BLaER1 (cell line): Measurements from ENCODE around the gene SDHAF2.
"Not testable (repeated sequence)": the region's sequence is repeated elsewhere in the genome, so short reads cannot be mapped to it uniquely, and the experiment has no call there.

Experiments used
- H3K27ac ChIP-seq: shearing (Covaris generic); formaldehyde crosslinking; 2 replicates; pipeline ENCODE4 v1.8.1; 2022
- H3K27me3 ChIP-seq: shearing (Covaris generic); formaldehyde crosslinking; 2 replicates; pipeline ENCODE4 v1.8.1; 2022
- H3K36me3 ChIP-seq: shearing (Covaris generic); formaldehyde crosslinking; 2 replicates; pipeline ENCODE4 v1.8.1; 2022
- H3K4me1 ChIP-seq: shearing (Covaris generic); formaldehyde crosslinking; 2 replicates; pipeline ENCODE4 v1.8.1; 2022
- H3K4me2 ChIP-seq: shearing (Covaris generic); formaldehyde crosslinking; 2 replicates; pipeline ENCODE4 v1.8.1; 2022
- H3K4me3 ChIP-seq: shearing (Covaris generic); formaldehyde crosslinking; 2 replicates; pipeline ENCODE4 v1.8.1; 2022
- H3K9ac ChIP-seq: shearing (Covaris generic); formaldehyde crosslinking; 2 replicates; pipeline ENCODE4 v1.8.1; 2022
- H3K9me3 ChIP-seq: shearing (Covaris generic); formaldehyde crosslinking; 2 replicates; pipeline ENCODE4 v1.8.1; 2022
- H4K20me1 ChIP-seq: shearing (Covaris generic); formaldehyde crosslinking; 2 replicates; pipeline ENCODE4 v1.8.1; 2022
- Cebpa-rat ChIP-seq: shearing (Covaris generic); IDR thresholded peaks from 2 replicates; pipeline ENCODE4 v1.8.1; 2022

The SDHAF2 gene

DNA sequence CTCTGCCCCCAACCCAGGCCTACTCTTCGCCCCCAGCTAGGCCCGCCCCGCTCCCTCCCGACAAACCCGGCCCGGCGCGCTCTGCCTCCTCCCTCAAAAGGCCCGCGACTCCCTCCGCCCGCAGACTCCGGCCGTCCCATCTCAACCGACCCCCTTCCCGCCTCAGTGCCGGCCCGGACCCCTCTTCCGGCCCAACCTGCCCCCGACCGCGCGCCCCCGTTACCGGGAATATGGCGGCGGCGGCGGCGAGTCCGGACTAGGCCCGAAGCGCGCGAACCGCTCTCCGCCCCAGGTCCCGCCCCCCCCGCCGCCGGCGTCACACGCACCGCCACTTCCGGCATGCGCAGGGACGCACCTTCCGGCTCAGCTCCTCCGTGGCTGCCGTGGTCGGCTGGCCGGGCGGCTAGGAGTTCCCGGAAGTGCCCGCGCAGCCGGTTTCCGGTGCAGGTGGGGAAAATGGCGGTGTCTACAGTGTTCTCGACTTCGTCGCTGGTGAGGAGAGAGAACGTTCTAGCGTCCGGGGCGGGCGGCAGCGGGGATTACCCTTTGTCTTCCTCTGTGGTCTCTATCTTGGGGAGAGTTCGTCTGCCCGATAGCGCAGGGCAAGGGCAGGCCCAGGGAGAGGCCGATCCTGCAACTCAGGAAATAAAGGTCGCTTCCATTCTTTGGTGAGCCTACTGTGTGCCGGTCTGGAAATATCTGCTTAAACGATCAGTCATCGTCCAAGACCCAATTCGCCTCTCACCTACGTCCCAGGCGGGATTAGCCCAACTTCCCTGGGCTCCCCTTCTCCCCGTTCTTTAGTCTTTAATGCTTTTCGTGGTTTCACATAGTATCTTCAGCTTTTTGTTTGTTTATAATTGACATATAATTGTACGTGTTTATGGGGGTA, at the start of gene SDHAF2, which contains the start of gene CPSF7:
TSS of gene SDHAF2 (plus strand) at position 434 of the 892 bp plus-strand sequence. CDS start at position 457, 23 bp downstream.
TSS of gene CPSF7 (minus strand) at position 285 of the 892 bp plus-strand sequence. CDS start 740 bp downstream, outside the sequence.
- Histone ChIP-seq H3K4me3 (peak within 1 kb of the TSS; percentile 94), H3K4me2 (peak within 1 kb of the TSS; percentile 93), H3K4me1 (peaks cover 44% of the 10 kb centered on the region), H3K27me3 (no peaks in the 10 kb centered on the region), H3K27ac (peak within 1 kb of the TSS; percentile 100), H3K9ac (peak within 1 kb of the TSS; percentile 100), H4K20me1 (peaks cover 84% of the 10 kb centered on the region), H3K36me3 (peaks cover 53% of the 10 kb centered on the region), H3K9me3 (no peaks in the 10 kb centered on the region; the same call in 1 of the 2 replicates)
- TF ChIP-seq Cebpa-rat = no peak

DNA sequence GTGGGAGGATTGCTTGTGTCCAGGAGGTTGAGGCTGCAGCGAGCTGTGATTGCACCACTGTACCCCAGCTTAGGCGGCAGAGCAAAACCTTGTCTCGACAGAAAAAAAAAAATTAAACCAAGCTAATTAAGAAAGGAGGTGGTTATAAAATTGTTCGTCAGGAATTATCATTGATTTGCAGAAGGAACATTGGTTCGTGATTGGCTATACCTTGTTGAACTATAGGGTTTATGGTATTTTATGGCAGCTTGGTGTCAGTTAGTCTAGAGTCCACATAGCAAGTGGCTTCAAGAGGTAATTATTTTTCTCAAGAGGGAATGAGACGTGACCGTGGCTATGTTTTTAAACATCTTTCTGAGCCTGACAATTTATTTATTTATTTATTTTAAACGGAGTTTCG, 49.0 kb upstream of the SDHAF2 start:
- Histone ChIP-seq H3K27me3 (no peaks in the 10 kb centered on the region), H3K9me3 (no peaks in the 10 kb centered on the region), H3K9ac (no peak overlapping the region), H3K4me1 (no peaks in the 10 kb centered on the region), H3K36me3 (peaks cover 18% of the 10 kb centered on the region), H3K4me3 (no peak overlapping the region), H3K27ac (no peak overlapping the region), H3K4me2 (no peak overlapping the region), H4K20me1 (no peaks in the 10 kb centered on the region)
- TF ChIP-seq Cebpa-rat = no peak

DNA sequence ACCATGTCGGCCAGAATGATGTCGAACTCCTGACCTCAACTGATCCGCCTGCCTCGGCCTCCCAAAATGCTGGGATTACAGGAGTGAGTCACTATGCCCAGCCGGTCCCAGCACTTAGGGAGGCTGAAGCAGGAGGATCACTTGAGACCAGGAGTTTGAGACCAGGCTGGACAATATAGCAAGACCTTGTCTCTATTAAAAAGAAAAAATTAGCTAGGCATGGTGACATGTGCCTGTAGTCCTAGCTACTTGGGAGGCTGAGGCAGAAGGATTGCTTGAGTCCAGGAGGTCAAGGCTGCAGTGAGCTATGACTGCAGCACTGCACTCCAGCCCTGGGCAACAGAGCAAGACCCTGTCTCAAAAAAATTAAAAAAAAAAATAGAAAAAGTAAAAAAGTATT, 46.1 kb upstream of the SDHAF2 start:
- not testable (repeated sequence) for H3K27ac ChIP-seq, H3K9ac ChIP-seq, H3K4me3 ChIP-seq, H3K4me1 ChIP-seq, H4K20me1 ChIP-seq, H3K27me3 ChIP-seq, H3K36me3 ChIP-seq, H3K4me2 ChIP-seq, H3K9me3 ChIP-seq

DNA sequence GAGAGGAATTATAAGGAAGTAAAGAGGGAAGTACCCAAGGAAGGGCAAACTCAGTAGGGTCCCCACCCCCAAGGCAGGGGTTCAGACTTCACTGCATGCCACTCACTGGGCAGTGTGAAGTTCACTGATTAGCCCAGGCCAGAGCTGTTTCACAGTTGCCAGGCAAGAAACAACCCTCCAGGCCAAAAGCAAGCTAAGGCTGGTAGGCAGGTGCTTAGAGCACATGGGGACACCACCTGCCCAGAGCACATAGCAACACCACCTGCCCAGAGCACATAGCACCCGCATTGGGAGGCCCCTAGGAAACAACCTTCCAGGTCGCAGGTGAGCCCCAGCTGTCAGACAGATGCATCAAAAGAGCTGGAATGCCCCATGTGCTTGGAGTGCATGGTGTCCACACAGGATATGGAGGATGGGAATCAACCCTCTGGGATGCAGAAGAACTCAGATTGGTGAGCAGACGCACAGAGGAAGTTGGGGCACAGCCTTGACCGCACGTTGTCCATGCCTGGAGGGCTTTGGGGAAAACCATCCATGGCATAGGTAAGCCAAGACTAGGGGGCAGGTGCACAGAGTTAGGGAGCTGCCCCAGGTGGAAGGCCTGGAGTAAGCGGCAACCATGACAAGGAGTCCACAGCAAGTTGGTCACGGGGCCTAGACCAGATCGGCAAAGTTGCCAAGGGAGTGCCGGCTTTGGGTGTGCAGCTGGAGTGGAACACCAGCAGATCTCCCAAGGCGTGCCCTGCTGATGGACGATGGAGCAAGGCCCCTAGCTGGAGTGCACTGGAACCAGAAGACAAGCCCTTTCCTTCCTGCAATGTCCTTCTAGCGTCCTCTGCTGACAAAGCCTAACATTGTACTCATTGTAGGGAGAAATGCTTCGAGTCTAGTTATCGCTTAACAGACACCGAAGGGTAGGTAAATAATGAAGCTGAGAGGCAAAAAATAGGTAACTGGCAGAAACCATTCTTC, 45.4 kb upstream of the SDHAF2 start:
- Histone ChIP-seq H3K27ac (no peak overlapping the region), H3K4me1 (no peaks in the 10 kb centered on the region)

DNA sequence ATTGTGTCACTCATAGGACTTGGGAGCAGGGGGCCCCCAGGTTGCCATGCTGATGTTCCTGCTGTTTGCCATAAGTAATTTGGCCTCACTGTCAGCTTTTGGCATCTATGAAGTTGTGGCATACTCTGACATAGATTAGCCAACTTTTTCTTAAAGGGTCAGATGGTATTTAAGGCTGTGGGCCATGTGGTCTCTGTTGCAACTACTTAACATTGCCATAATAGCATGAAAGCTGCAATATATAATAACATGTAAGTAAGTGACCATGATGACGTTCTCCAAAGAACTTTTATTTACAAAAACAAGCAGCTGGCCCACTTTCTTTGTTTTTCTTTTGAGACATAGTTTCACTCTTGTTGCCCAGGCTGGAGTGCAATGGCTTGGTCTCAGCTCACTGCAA, 39.8 kb upstream of the SDHAF2 start:
- no peak for TF ChIP-seq Cebpa-rat
- no peak overlapping the region for H3K4me3 ChIP-seq
- no peak overlapping the region for H3K27ac ChIP-seq
- H3K4me2 ChIP-seq = no peak overlapping the region
- H3K9me3 ChIP-seq = no peaks in the 10 kb centered on the region
- H3K9ac ChIP-seq = no peak overlapping the region
- H3K27me3 ChIP-seq = peaks cover 30% of the 10 kb centered on the region
- H3K4me1 ChIP-seq = peaks cover 11% of the 10 kb centered on the region; the same call in 1 of the 2 replicates
- 0 out of 2 replicates have a peak, but pooled peaks cover 3% of the 10 kb centered on the region for H3K36me3 ChIP-seq
- H4K20me1 ChIP-seq = no peaks in the 10 kb centered on the region

More for the DNA sequence above, 45.4 kb upstream of the SDHAF2 start:
- Histone ChIP-seq H3K4me3 (no peak overlapping the region), H3K4me2 (no peak overlapping the region), H3K9ac (no peak overlapping the region), H3K9me3 (no peaks in the 10 kb centered on the region), H3K27me3 (no peaks in the 10 kb centered on the region), H3K36me3 (peaks cover 7% of the 10 kb centered on the region), H4K20me1 (no peaks in the 10 kb centered on the region)
- no peak for TF ChIP-seq Cebpa-rat

DNA sequence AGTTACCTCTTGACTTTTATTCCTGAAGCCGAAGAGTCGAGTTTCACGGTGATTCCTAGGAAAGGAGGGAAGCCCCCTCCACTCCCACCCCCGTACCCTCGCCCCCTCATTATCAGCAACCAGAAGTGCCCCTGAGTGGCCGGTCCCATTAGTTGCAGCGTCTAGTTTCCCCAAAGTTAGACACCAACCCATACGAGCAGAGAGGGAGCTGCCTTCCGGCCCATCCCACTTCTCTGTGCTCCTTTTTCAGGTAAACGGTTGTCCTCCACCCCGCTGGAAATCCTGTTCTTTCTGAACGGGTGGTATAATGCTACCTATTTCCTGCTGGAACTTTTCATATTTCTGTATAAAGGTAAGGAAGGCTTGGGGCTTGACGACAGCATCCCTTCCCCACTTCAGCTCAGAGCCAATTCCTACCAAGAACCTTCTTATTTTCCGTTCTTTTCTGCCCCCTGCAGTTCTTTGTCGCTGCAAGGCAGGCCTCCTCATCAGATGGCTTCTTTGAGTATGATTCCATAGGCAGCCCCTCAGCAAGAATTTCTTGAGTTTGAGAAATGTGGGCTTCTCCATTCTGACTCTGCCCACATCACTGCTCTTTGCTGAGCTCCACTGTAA, 36.8 kb upstream of the SDHAF2 start:
- no peak for TF ChIP-seq Cebpa-rat
- H3K9ac ChIP-seq = no peak overlapping the region; the same call in 1 of the 2 replicates
- no peaks in the 10 kb centered on the region for H3K9me3 ChIP-seq
- H3K27ac ChIP-seq = no peak overlapping the region
- H3K4me2 ChIP-seq = peak overlapping the region; percentile 82
- H4K20me1 ChIP-seq = no peaks in the 10 kb centered on the region
- H3K36me3 ChIP-seq = peaks cover 9% of the 10 kb centered on the region; the same call in 1 of the 2 replicates
- H3K4me3 ChIP-seq = peak overlapping the region; percentile 67
- peaks cover 11% of the 10 kb centered on the region; the same call in 1 of the 2 replicates for H3K4me1 ChIP-seq
- peaks cover 30% of the 10 kb centered on the region for H3K27me3 ChIP-seq

DNA sequence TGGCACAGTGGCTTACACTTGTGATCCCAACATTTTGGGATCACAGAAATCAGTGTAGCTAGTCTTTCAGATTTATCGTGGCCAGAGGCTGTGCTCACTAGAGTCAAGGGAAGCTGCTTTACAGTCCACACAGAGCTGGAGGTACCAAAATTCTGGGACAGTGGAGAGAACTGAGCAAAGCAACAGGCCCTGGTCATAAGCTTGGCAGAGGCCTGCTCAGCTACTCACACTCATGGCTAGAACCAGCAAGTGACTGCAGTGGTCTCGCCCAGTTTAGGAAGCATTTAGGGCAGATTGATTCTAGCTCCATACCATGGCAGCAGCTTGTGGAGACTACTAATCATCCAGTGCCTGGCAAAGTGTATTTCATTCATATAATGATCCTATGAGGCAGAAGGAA, 28.8 kb upstream of the SDHAF2 start:
- Histone ChIP-seq H3K4me3 (no peak overlapping the region), H3K9ac (no peak overlapping the region)

DNA sequence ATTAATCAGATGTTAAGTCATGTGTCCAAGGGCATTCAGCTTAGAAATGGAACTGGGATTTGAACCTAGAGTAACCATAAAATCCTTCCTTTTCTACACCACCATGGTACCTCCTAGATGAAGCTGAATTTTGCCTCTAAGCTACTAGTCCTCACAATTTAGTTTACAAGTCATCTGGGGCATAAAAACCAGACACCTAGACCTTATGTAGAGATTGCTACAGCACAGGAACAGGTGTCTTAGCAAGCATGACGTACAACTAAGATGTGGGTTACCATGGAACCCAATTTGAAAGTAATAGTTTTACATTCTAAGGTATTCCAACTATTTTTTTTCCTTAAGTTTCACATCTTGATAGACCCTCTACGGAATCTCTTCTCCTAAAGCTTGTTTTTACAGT, 28.4 kb upstream of the SDHAF2 start:
- no peak overlapping the region for H3K27ac ChIP-seq
- no peak for TF ChIP-seq Cebpa-rat
- peaks cover 35% of the 10 kb centered on the region for H4K20me1 ChIP-seq
- no peak overlapping the region for H3K9ac ChIP-seq
- H3K9me3 ChIP-seq = no peaks in the 10 kb centered on the region
- H3K4me3 ChIP-seq = no peak overlapping the region
- H3K36me3 ChIP-seq = peaks cover 69% of the 10 kb centered on the region
- no peaks in the 10 kb centered on the region for H3K27me3 ChIP-seq
- H3K4me2 ChIP-seq = no peak overlapping the region
- no peaks in the 10 kb centered on the region for H3K4me1 ChIP-seq

More for the DNA sequence above, 28.8 kb upstream of the SDHAF2 start:
- Histone ChIP-seq H3K9me3 (no peaks in the 10 kb centered on the region), H3K4me2 (no peak overlapping the region), H3K36me3 (peaks cover 65% of the 10 kb centered on the region), H3K27ac (no peak overlapping the region), H3K27me3 (no peaks in the 10 kb centered on the region), H4K20me1 (peaks cover 31% of the 10 kb centered on the region), H3K4me1 (no peaks in the 10 kb centered on the region)
- no peak for TF ChIP-seq Cebpa-rat

DNA sequence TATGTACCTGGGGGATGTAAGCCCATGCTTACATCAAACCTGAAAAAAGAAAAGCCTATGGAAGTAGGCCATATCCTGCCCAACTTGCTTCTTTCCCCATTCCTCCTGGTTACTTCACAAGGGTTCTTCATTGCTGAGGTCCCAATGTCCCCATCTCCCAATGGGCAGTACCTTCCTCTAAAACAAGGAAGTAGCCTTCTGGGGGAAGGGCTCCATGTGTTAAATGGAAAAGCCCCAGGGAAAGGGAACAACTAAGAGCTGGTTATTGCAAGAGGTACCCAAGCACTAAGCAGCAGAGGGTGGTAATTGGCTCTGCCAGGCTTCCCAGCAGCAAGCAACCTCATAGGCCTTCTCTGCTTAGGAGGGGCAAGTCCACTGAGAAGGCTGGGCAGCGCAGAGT, 26.3 kb upstream of the SDHAF2 start:
- TF ChIP-seq Cebpa-rat = no peak
- H3K4me2 ChIP-seq = no peak overlapping the region
- H3K9me3 ChIP-seq = no peaks in the 10 kb centered on the region
- no peak overlapping the region for H3K4me3 ChIP-seq
- H3K4me1 ChIP-seq = no peaks in the 10 kb centered on the region
- peaks cover 84% of the 10 kb centered on the region for H3K36me3 ChIP-seq
- H3K27me3 ChIP-seq = no peaks in the 10 kb centered on the region
- peaks cover 51% of the 10 kb centered on the region for H4K20me1 ChIP-seq
- H3K9ac ChIP-seq = no peak overlapping the region
- no peak overlapping the region for H3K27ac ChIP-seq
